Upper lobe of left lung (tissue), 4 donors: ENCODE data around the gene RNF182.

Experiments
- CTCF ChIP-seq, 6 experiments: fragments of 450-650 bp in 4 of 6; fragments of 200-600 bp in 2 of 6; sonication (generic) in 2 of 6; IDR thresholded peaks; one replicate each; pipeline ENCODE4 v1.5.1; 2016 to 2019; ENCODE audit warnings: antibody characterized with exemption in 6 of 6
- EP300 ChIP-seq, 4 donors: sonication (generic); formaldehyde crosslinking; IDR thresholded peaks; one replicate each; pipeline ENCODE4 v1.5.1; 2017; ENCODE audit warnings: antibody characterized with exemption in 4 of 4, control low read depth in 2 of 4
- POLR2A ChIP-seq, 4 donors: fragments of 450-650 bp; IDR thresholded peaks; one replicate each; pipeline ENCODE4 v1.5.1; 2016 to 2017; ENCODE audit warnings: antibody characterized with exemption in 4 of 4, mild to moderate bottlenecking in 2 of 4
- POLR2AphosphoS5 ChIP-seq, 2 donors: sonication (generic); formaldehyde crosslinking; IDR thresholded peaks; one replicate each; pipeline ENCODE4 v1.5.1; 2017; ENCODE audit warnings: antibody characterized with exemption in 2 of 2

GRCh38 chr6:13978787-13979186, 54.0 kb downstream of the RNF182 start:
- TF ChIP-seq POLR2A (IDR thresholded peaks at IDR 0.05) (no peak), CTCF (IDR thresholded peaks at IDR 0.05) (no peak), EP300 (IDR thresholded peaks at IDR 0.05) (no peak), POLR2AphosphoS5 (IDR thresholded peaks at IDR 0.05) (no peak)
